Measurements from ENCODE around the gene GRIA1. TPM values are rescaled to one million over a fixed set of nuclear protein-coding genes. Genes with fewer than 3 reads are reported as not detected.

The GRIA1 gene
- total RNA-seq, 2 donors from 2014 or later, result 1.2 TPM; not detected in 1

DNA sequence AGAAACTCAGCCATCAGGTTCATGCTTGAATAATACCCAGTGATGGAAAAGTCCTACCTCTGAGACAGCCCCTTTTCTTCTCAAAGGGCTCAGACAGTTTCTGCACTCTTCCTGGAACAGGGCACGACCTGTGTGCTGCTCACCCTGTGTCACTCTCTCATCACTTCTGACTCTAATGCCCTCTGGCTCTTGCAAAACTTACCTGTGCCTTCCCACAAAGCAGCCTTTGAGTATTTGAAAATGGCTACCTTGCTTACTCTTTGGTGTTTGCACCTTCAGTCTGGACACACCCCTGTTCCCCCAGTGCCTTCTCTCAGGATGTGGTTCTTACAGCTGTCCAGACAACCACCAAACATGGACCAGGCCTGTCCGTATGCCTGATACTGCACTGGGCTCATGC is 171.4 kb downstream of the GRIA1 start:
- Histone ChIP-seq H3K36me3 (ENCODE audit: control insufficient read depth, insufficient read depth, low read length) (no peaks in the 10 kb centered on the region), H3K4me3 (ENCODE audit: low read length) (no peak overlapping the region), H3K27ac (ENCODE audit: low read depth, low read length) (no peak overlapping the region), H3K9ac (ENCODE audit: extremely low read depth, low read length, poor library complexity, severe bottlenecking) (no peak overlapping the region), H3K27me3 (ENCODE audit: control insufficient read depth, insufficient read depth, low read length, poor library complexity, severe bottlenecking) (peaks cover under 1% of the 10 kb centered on the region), H3K9me3 (ENCODE audit: control insufficient read depth, low read length) (no peaks in the 10 kb centered on the region), H3K4me1 (ENCODE audit: control insufficient read depth, insufficient read depth, low read length) (no peaks in the 10 kb centered on the region)
- no peak overlapping the region for H3K4me3 Mint-ChIP-seq
- peaks cover 14% of the 10 kb centered on the region for H3K4me1 Mint-ChIP-seq
- H3K27ac Mint-ChIP-seq, result no peak overlapping the region
- H3K36me3 Mint-ChIP-seq (ENCODE audit: low read depth), result no peaks in the 10 kb centered on the region
- H3K9me3 Mint-ChIP-seq, result no peaks in the 10 kb centered on the region
- DNase-seq, result no peak
- no peaks in the 10 kb centered on the region for H3K27me3 Mint-ChIP-seq (ENCODE audit: insufficient read depth)
- 96% methylated on average over 2 of the region's 2 CpGs; no CpG with 5 or more reads in 1 of the 2 experiments for WGBS, 2 experiments (ENCODE audit: insufficient coverage in 1 of 2, insufficient read length in 1 of 2)
- TF ChIP-seq, protein P1, sequence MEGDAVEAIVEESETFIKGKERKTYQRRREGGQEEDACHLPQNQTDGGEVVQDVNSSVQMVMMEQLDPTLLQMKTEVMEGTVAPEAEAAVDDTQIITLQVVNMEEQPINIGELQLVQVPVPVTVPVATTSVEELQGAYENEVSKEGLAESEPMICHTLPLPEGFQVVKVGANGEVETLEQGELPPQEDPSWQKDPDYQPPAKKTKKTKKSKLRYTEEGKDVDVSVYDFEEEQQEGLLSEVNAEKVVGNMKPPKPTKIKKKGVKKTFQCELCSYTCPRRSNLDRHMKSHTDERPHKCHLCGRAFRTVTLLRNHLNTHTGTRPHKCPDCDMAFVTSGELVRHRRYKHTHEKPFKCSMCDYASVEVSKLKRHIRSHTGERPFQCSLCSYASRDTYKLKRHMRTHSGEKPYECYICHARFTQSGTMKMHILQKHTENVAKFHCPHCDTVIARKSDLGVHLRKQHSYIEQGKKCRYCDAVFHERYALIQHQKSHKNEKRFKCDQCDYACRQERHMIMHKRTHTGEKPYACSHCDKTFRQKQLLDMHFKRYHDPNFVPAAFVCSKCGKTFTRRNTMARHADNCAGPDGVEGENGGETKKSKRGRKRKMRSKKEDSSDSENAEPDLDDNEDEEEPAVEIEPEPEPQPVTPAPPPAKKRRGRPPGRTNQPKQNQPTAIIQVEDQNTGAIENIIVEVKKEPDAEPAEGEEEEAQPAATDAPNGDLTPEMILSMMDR (conservative IDR thresholded peaks at IDR 0.05), result no peak

DNA sequence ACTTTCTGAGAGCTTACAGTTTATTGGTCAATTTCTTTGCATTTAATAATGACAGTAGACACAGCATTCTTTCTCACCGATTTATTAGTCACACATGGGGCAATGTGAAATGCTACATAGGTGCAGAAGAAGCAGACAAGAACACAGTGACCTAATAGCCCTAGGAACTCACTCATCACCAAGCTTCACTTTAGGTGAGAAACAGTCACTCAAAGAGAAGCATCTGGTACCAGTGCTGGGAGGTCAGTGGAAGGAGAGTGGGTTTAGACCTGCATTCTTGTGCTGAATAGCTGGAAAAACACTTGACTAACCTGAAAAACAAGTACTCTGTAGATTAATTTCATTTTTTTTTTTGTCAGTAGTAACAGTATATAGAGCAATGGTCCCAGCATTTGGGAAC is 179.6 kb downstream of the GRIA1 start:
- peaks cover 17% of the 10 kb centered on the region for H3K27me3 ChIP-seq (ENCODE audit: control insufficient read depth, insufficient read depth, low read length, poor library complexity, severe bottlenecking)
- Mint-ChIP-seq H3K36me3 (ENCODE audit: low read depth) (no peaks in the 10 kb centered on the region), H3K27me3 (ENCODE audit: insufficient read depth) (peaks cover 4% of the 10 kb centered on the region), H3K4me3 (no peak overlapping the region), H3K9me3 (no peaks in the 10 kb centered on the region), H3K27ac (no peak overlapping the region), H3K4me1 (peaks cover 7% of the 10 kb centered on the region)
- TF ChIP-seq, protein P1 (conservative IDR thresholded peaks at IDR 0.05), result no peak
- no peak overlapping the region for H3K9ac ChIP-seq (ENCODE audit: extremely low read depth, low read length, poor library complexity, severe bottlenecking)
- no peaks in the 10 kb centered on the region for H3K36me3 ChIP-seq (ENCODE audit: control insufficient read depth, insufficient read depth, low read length)
- no peaks in the 10 kb centered on the region for H3K9me3 ChIP-seq (ENCODE audit: control insufficient read depth, low read length)
- no peaks in the 10 kb centered on the region for H3K4me1 ChIP-seq (ENCODE audit: control insufficient read depth, insufficient read depth, low read length)
- DNase-seq, result no peak
- no peak overlapping the region for H3K27ac ChIP-seq (ENCODE audit: low read depth, low read length)
- WGBS, 2 experiments (ENCODE audit: insufficient coverage in 1 of 2, insufficient read length in 1 of 2), result 88 to 100% methylated on average over 1 of the region's 1 CpG
- no peak overlapping the region for H3K4me3 ChIP-seq (ENCODE audit: low read length)

DNA sequence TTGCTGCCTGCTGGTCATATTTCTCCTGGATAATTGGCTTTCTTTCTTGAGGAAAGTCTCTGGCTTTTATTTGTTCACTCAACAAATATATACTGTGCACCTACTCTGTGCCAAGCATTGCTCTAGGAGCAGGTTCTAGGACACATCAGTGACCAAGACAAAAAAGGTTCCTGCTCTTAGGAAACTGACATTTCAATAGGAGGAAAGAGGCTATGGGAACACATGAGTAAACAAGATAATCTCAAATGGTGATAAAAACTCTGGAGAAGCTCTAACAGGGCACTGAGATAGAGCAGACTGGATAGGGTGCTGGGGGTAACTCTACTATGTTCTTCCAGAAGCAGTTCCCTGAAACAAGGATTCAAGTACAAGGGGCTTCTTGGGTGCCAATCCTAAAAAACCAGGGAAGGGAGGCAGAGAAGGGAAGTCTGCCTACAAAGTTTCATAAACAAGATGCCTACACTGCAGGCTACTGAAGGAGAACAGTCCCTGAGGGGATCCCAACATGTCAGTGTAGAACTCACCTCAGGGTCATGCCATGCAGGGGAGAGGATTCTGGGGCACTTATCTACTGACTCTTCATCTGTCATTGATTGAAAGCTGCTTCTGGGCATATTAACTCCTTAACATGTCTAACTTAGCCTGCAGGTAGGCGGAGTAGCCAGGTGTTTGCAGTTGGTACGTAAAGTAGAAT is 181.3 kb downstream of the GRIA1 start:
- no peak overlapping the region for H3K4me3 Mint-ChIP-seq
- H3K9me3 Mint-ChIP-seq, result no peaks in the 10 kb centered on the region
- peaks cover 20% of the 10 kb centered on the region for H3K27me3 ChIP-seq (ENCODE audit: control insufficient read depth, insufficient read depth, low read length, poor library complexity, severe bottlenecking)
- TF ChIP-seq, protein P1 (conservative IDR thresholded peaks at IDR 0.05), result no peak
- peaks cover 7% of the 10 kb centered on the region for H3K4me1 Mint-ChIP-seq
- H3K9me3 ChIP-seq (ENCODE audit: control insufficient read depth, low read length), result no peaks in the 10 kb centered on the region
- H3K27ac ChIP-seq (ENCODE audit: low read depth, low read length), result no peak overlapping the region
- no peaks in the 10 kb centered on the region for H3K4me1 ChIP-seq (ENCODE audit: control insufficient read depth, insufficient read depth, low read length)
- H3K36me3 Mint-ChIP-seq (ENCODE audit: low read depth), result no peaks in the 10 kb centered on the region
- H3K9ac ChIP-seq (ENCODE audit: extremely low read depth, low read length, poor library complexity, severe bottlenecking), result no peak overlapping the region
- DNase-seq, result no peak
- H3K27me3 Mint-ChIP-seq (ENCODE audit: insufficient read depth), result peaks cover 4% of the 10 kb centered on the region
- H3K36me3 ChIP-seq (ENCODE audit: control insufficient read depth, insufficient read depth, low read length), result no peaks in the 10 kb centered on the region
- no peak overlapping the region for H3K4me3 ChIP-seq (ENCODE audit: low read length)
- WGBS, 2 experiments (ENCODE audit: insufficient coverage in 1 of 2, insufficient read length in 1 of 2), result 95% methylated on average over 2 of the region's 2 CpGs; no CpG with 5 or more reads in 1 of the 2 experiments
- no peak overlapping the region for H3K27ac Mint-ChIP-seq

Data from endodermal cell (in vitro differentiated cells).